ENCODE data around the gene ZNF326. TPM values are rescaled to one million over a fixed set of nuclear protein-coding genes. Genes with fewer than 3 reads are reported as not detected.

Gene ZNF326
- total and polyA plus RNA-seq, 4 donors = 15.7 to 61.2 (median 43.3) TPM

- no CpG with 5 or more reads among the region's 4 CpGs for WGBS (ENCODE audit: insufficient coverage)
- H3K27me3 ChIP-seq (ENCODE audit: control insufficient read depth, insufficient read depth, low read length) = no peaks in the 10 kb centered on the region
- no peaks in the 10 kb centered on the region for H3K4me1 ChIP-seq (ENCODE audit: control insufficient read depth, insufficient read depth, low read length)
- no peaks in the 10 kb centered on the region for H3K9me3 ChIP-seq (ENCODE audit: control insufficient read depth, insufficient read depth, low read length)
- H3K36me3 ChIP-seq (ENCODE audit: control insufficient read depth, insufficient read depth, low read length) = no peaks in the 10 kb centered on the region
- H3K27ac ChIP-seq (ENCODE audit: low read depth, low read length) = no peak overlapping the region
- DNase-seq (ENCODE audit: low read depth in 4 of 6, low spot score in 6 of 6) = peak in 2 of 6 donors; percentile 64 to 76
- H3K4me3 ChIP-seq (ENCODE audit: low read depth, low read length) = no peak overlapping the region
Observed at GRCh38 chr1:89965193-89965768, 29.6 kb upstream of the ZNF326 start.

GRCh38 chr1:89966656-89967055, 28.3 kb upstream of the ZNF326 start:
- H3K27ac ChIP-seq (ENCODE audit: low read depth, low read length) = no peak overlapping the region
- 77% methylated on average over 3 of the region's 5 CpGs for WGBS (ENCODE audit: insufficient coverage)
- H3K4me3 ChIP-seq (ENCODE audit: low read depth, low read length) = no peak overlapping the region
- no peaks in the 10 kb centered on the region for H3K36me3 ChIP-seq (ENCODE audit: control insufficient read depth, insufficient read depth, low read length)
- no peaks in the 10 kb centered on the region for H3K9me3 ChIP-seq (ENCODE audit: control insufficient read depth, insufficient read depth, low read length)
- peak in 1 of 6 donors; percentile 33 for DNase-seq (ENCODE audit: low read depth in 4 of 6, low spot score in 6 of 6)
- no peaks in the 10 kb centered on the region for H3K4me1 ChIP-seq (ENCODE audit: control insufficient read depth, insufficient read depth, low read length)
- no peaks in the 10 kb centered on the region for H3K27me3 ChIP-seq (ENCODE audit: control insufficient read depth, insufficient read depth, low read length)

- Histone ChIP-seq H3K9me3 (ENCODE audit: control insufficient read depth, insufficient read depth, low read length) (no peaks in the 10 kb centered on the region), H3K36me3 (ENCODE audit: control insufficient read depth, insufficient read depth, low read length) (no peaks in the 10 kb centered on the region), H3K27ac (ENCODE audit: low read depth, low read length) (no peak overlapping the region), H3K4me3 (ENCODE audit: low read depth, low read length) (no peak overlapping the region), H3K4me1 (ENCODE audit: control insufficient read depth, insufficient read depth, low read length) (no peaks in the 10 kb centered on the region), H3K27me3 (ENCODE audit: control insufficient read depth, insufficient read depth, low read length) (no peaks in the 10 kb centered on the region)
- no peak for DNase-seq (ENCODE audit: low read depth in 4 of 6, low spot score in 6 of 6)
- no CpG with 5 or more reads among the region's 1 CpG for WGBS (ENCODE audit: insufficient coverage)
Observed at GRCh38 chr1:89971600-89971999, 23.3 kb upstream of the ZNF326 start.

- Histone ChIP-seq H3K9me3 (ENCODE audit: control insufficient read depth, insufficient read depth, low read length) (no peaks in the 10 kb centered on the region), H3K27ac (ENCODE audit: low read depth, low read length) (no peak overlapping the region), H3K36me3 (ENCODE audit: control insufficient read depth, insufficient read depth, low read length) (no peaks in the 10 kb centered on the region)
Observed at GRCh38 chr1:89972024-89972423, 22.9 kb upstream of the ZNF326 start.

GRCh38 chr1:89973471-89974127, 21.3 kb upstream of the ZNF326 start:
- no peaks in the 10 kb centered on the region for H3K9me3 ChIP-seq (ENCODE audit: control insufficient read depth, insufficient read depth, low read length)
- WGBS (ENCODE audit: insufficient coverage) = 97% methylated on average over 5 of the region's 8 CpGs
- H3K4me1 ChIP-seq (ENCODE audit: control insufficient read depth, insufficient read depth, low read length) = no peaks in the 10 kb centered on the region
- H3K27ac ChIP-seq (ENCODE audit: low read depth, low read length) = no peak overlapping the region
- no peak for DNase-seq (ENCODE audit: low read depth in 4 of 6, low spot score in 6 of 6)
- no peaks in the 10 kb centered on the region for H3K27me3 ChIP-seq (ENCODE audit: control insufficient read depth, insufficient read depth, low read length)
- no peaks in the 10 kb centered on the region for H3K36me3 ChIP-seq (ENCODE audit: control insufficient read depth, insufficient read depth, low read length)
- no peak overlapping the region for H3K4me3 ChIP-seq (ENCODE audit: low read depth, low read length)

More at GRCh38 chr1:89972024-89972423, 22.9 kb upstream of the ZNF326 start:
- no peak for DNase-seq (ENCODE audit: low read depth in 4 of 6, low spot score in 6 of 6)
- no peaks in the 10 kb centered on the region for H3K27me3 ChIP-seq (ENCODE audit: control insufficient read depth, insufficient read depth, low read length)
- H3K4me1 ChIP-seq (ENCODE audit: control insufficient read depth, insufficient read depth, low read length) = no peaks in the 10 kb centered on the region
- H3K4me3 ChIP-seq (ENCODE audit: low read depth, low read length) = no peak overlapping the region

GRCh38 chr1:89974256-89974655, 20.7 kb upstream of the ZNF326 start:
- H3K27ac ChIP-seq (ENCODE audit: low read depth, low read length) = no peak overlapping the region
- H3K4me3 ChIP-seq (ENCODE audit: low read depth, low read length) = no peak overlapping the region
- H3K4me1 ChIP-seq (ENCODE audit: control insufficient read depth, insufficient read depth, low read length) = no peaks in the 10 kb centered on the region
- WGBS (ENCODE audit: insufficient coverage) = 100% methylated on average over 3 of the region's 4 CpGs
- no peaks in the 10 kb centered on the region for H3K36me3 ChIP-seq (ENCODE audit: control insufficient read depth, insufficient read depth, low read length)
- no peaks in the 10 kb centered on the region for H3K27me3 ChIP-seq (ENCODE audit: control insufficient read depth, insufficient read depth, low read length)
- no peak for DNase-seq (ENCODE audit: low read depth in 4 of 6, low spot score in 6 of 6)
- H3K9me3 ChIP-seq (ENCODE audit: control insufficient read depth, insufficient read depth, low read length) = no peaks in the 10 kb centered on the region

GRCh38 chr1:89974696-89975470, 20.0 kb upstream of the ZNF326 start:
- no peaks in the 10 kb centered on the region for H3K27me3 ChIP-seq (ENCODE audit: control insufficient read depth, insufficient read depth, low read length)
- H3K4me1 ChIP-seq (ENCODE audit: control insufficient read depth, insufficient read depth, low read length) = no peaks in the 10 kb centered on the region
- H3K9me3 ChIP-seq (ENCODE audit: control insufficient read depth, insufficient read depth, low read length) = no peaks in the 10 kb centered on the region
- DNase-seq (ENCODE audit: low read depth in 4 of 6, low spot score in 6 of 6) = no peak
- H3K27ac ChIP-seq (ENCODE audit: low read depth, low read length) = no peak overlapping the region
- no peak overlapping the region for H3K4me3 ChIP-seq (ENCODE audit: low read depth, low read length)
- no peaks in the 10 kb centered on the region for H3K36me3 ChIP-seq (ENCODE audit: control insufficient read depth, insufficient read depth, low read length)
- 63% methylated on average over 1 of the region's 4 CpGs for whole genome bisulfite sequencing (ENCODE audit: insufficient coverage)

- H3K4me3 ChIP-seq (ENCODE audit: low read depth, low read length) = no peak overlapping the region
- H3K9me3 ChIP-seq (ENCODE audit: control insufficient read depth, insufficient read depth, low read length) = no peaks in the 10 kb centered on the region
- H3K36me3 ChIP-seq (ENCODE audit: control insufficient read depth, insufficient read depth, low read length) = no peaks in the 10 kb centered on the region
- WGBS (ENCODE audit: insufficient coverage) = no CpG with 5 or more reads among the region's 4 CpGs
- DNase-seq (ENCODE audit: low read depth in 4 of 6, low spot score in 6 of 6) = no peak
- H3K27me3 ChIP-seq (ENCODE audit: control insufficient read depth, insufficient read depth, low read length) = no peaks in the 10 kb centered on the region
- no peak overlapping the region for H3K27ac ChIP-seq (ENCODE audit: low read depth, low read length)
- no peaks in the 10 kb centered on the region for H3K4me1 ChIP-seq (ENCODE audit: control insufficient read depth, insufficient read depth, low read length)
Observed at GRCh38 chr1:89975540-89976125, 19.3 kb upstream of the ZNF326 start.

- DNase-seq (ENCODE audit: low read depth in 4 of 6, low spot score in 6 of 6) = no peak
- H3K9me3 ChIP-seq (ENCODE audit: control insufficient read depth, insufficient read depth, low read length) = no peaks in the 10 kb centered on the region
Observed at GRCh38 chr1:89978755-89979154, 16.2 kb upstream of the ZNF326 start.

More at GRCh38 chr1:89978755-89979154, 16.2 kb upstream of the ZNF326 start:
- Histone ChIP-seq H3K36me3 (ENCODE audit: control insufficient read depth, insufficient read depth, low read length) (no peaks in the 10 kb centered on the region), H3K27ac (ENCODE audit: low read depth, low read length) (no peak overlapping the region), H3K27me3 (ENCODE audit: control insufficient read depth, insufficient read depth, low read length) (no peaks in the 10 kb centered on the region), H3K4me1 (ENCODE audit: control insufficient read depth, insufficient read depth, low read length) (peaks cover 3% of the 10 kb centered on the region), H3K4me3 (ENCODE audit: low read depth, low read length) (no peak overlapping the region)
- no CpG with 5 or more reads among the region's 1 CpG for WGBS (ENCODE audit: insufficient coverage)

Data from spinal cord (tissue), 10 donors.